Right renal cortex interstitium (tissue), 3 donors: ENCODE data around the gene LITAFD. TPM values are rescaled to one million over a fixed set of nuclear protein-coding genes. Genes with fewer than 3 reads are reported as not detected.

ENCODE experiments used
- DNase-seq, 3 donors: peaks; one replicate each; pipeline ENCODE4 v3.0.0-alpha.2; 2013; ENCODE audit warnings: low read depth in 3 of 3, low spot score in 2 of 3
- polyA plus RNA-seq, 3 donors: library from polyadenylated mRNA; unstranded; fragments of 120-200 nt; gene quantifications; one replicate each; pipeline ENCODE4 v1.2.1, GENCODE V29; 2013; ENCODE audit not compliant: insufficient read length in 3 of 3

The LITAFD gene
- polyA plus RNA-seq, 3 donors: not detected

DNA sequence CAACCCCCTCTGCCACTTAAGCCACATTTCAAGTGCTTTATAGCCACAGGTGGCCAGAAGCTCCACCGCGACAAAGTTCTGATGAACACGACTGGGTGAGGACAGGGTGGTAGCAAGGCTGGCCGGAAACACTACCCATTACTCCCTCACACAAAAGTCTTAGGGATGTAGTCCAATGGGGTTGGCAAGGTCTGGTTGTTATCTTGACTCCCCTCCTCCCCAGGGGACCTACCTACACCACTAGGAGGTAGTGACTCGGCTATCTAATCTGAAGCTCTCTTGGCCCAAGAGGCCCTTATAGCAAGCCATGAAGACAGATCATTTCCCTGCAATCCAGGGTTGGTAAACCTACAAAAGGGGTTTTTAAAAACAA, 8.4 kb downstream of the LITAFD start:
- no peak for DNase-seq

- no peak for DNase-seq
Observed at GRCh38 chr16:8892101-8892575, 10.0 kb downstream of the LITAFD start.

GRCh38 chr16:8893426-8893825, 11.3 kb downstream of the LITAFD start:
- no peak for DNase-seq

DNA sequence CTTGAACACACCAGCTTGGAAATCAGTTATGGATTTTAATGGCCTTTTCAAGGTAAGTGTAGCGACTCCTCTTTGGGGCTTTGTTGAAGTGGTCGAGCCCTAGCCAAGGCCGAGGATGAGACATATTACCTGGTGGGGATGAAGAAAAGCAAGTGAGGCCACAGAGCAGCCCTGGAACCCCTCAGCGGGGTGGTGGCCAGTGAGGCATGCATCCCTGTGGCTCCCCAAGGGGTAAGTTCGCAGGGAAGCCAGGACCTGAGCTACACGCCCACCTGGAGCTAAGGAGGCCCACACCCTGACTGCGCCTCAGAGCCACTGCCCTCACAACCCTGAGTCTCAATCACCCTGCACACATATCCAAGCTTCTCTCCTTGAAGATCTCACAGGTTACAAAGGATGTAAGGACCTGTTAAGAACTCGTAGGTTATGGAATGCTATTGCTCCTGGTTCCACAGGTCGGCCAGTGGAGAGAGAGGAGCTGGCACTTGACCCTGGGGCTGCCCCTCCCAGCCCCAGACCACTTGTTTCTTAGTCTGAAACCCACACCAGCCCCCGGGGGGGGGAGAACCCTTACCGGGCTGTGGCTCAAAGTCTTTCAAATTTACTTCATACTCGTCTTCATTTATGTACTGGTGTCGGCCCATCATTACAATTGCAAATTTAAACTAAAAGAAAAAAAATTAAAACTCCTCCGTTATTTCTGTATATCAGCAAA, 12.0 kb downstream of the LITAFD start:
- no peak for DNase-seq

DNA sequence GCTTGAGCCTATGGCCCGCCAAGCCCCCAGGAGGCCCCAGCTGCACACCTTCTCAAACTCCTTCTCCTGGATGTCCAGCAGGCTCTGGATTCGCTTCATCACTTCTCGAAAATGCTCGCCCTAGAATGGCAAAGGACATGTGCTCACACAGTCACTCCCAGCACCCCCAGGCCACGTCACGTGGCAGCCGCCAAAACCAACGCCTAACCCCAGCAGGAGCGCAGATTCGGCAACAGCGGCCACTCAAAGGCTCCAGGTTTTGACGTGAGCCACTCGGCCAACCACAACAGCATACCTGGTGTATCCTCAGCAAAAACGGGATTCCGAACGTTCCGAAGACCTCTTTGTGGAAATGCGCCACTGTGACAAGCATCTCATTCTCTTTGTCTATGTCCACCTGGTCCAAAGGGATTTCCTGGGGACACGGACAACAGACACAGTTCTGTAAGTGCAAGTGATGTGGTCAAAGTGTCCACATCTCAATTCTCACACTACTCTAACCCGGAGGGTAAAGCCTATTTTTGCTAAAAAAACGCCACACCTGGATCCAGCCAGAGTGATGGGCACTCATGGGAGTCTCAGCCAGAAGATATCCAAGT, 12.7 kb downstream of the LITAFD start:
- DNase-seq: no peak

- DNase-seq: no peak
Observed at GRCh38 chr16:8898660-8899318, 16.6 kb downstream of the LITAFD start.

- no peak for DNase-seq
Observed at GRCh38 chr16:8899709-8900317, 17.7 kb downstream of the LITAFD start.

GRCh38 chr16:8900343-8900742, 18.2 kb downstream of the LITAFD start:
- DNase-seq: no peak

- no peak for DNase-seq
Observed at GRCh38 chr16:8901320-8901861, 19.2 kb downstream of the LITAFD start.

DNA sequence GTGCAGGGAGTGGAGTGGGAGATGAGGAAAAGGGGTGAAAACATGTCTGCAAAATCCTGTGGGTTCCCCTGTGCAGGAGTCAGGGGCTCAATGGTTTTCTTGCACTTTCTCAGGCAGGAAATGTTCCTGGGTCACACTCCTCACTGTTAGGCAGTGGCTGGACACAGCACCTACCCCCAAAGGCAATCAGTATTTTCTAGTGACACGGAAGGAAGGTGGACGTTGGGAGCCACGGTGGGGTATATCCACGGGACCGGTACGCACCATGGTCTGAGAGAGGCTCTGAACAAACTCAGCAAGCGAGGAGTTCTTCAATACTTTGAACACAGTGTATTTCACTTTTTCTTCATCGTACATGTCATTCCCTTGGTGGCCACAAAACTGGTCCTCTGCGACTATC, 20.9 kb downstream of the LITAFD start:
- no peak for DNase-seq

- no peak for DNase-seq
Observed at GRCh38 chr16:8904018-8904430, 21.9 kb downstream of the LITAFD start.

GRCh38 chr16:8905168-8905762, 23.1 kb downstream of the LITAFD start:
- DNase-seq: no peak

- no peak for DNase-seq
Observed at GRCh38 chr16:8905795-8906591, 23.8 kb downstream of the LITAFD start.

DNA sequence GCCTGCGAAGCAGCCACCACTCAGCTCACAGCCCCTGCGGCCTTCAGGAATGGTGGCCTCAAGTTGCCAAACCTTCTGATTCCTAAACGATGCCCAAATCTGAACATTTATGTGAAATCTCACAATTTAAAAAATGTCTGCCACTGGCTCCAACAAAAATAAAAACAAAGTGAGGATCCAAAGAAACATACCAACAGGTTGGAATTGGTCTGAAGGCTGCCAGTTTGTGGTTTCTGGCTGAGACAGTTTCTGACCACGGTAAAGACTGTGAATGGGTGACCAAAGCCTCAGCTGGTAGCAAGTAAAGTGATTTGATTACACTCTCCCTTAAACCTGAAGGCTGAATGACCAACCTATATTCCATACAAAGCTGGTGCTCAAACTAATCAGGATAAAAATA, 24.9 kb downstream of the LITAFD start:
- DNase-seq: no peak

GRCh38 chr16:8908810-8909468, 26.8 kb downstream of the LITAFD start:
- DNase-seq: no peak

DNA sequence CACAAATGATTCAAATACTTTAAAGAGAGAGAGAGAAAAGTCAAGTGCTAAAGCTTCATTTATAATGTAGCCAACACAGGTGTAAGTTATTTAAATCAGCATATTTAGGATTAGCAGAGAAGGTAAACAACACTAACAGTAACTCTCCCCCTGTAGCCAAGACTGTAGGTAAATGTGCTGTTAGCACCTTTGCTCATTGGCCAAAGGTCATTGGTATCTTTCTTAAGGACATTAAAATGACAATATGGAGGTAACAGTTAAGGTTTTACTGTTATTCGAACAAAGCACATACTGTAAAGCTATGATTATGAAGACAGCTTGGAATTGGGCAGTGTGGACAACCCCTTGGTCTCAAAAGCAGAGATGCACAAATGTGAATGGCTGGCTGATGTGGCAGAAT, 28.7 kb downstream of the LITAFD start:
- DNase-seq: no peak

DNA sequence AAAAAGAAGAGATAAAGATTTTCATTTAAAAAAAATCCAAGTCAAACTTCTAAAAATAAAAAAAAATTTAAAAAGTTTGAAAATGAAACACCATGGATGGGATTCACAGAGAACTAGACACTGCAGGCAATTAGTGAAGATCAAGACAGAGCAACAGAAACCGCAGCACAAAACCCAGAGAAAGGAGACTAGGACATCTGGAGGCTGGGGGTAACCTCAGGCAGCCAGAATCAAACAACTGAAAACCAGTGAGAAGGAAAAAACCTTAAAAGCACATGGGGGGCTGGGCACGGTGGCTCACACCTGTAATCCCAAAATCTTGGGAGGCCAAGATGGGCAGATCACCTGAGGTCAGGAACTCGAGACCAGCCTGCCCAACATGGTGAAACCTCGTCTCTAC, 30.6 kb downstream of the LITAFD start:
- DNase-seq: no peak

DNA sequence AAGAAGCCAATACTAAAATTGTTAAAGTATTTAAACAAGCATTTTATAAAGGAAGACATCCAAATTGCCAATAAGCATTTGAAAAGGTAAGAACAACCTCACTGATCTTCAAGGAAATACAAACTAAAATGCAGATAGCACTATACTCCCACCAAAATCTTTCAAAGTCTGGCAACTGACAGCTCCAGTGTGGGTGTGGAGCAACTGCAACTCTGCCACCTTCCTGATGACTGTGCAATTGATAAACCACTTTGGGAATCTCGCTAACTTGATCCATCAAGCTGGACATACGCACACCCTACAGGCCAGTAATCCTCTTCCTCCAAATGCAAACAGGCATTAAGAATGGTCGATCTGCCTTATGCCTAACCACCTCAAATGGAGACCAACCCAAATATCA, 31.9 kb downstream of the LITAFD start:
- no peak for DNase-seq

GRCh38 chr16:8915722-8916301, 33.7 kb downstream of the LITAFD start:
- DNase-seq: no peak
